Keratinocyte (primary cell): ENCODE data around the gene CCDC148. TPM values are rescaled to one million over a fixed set of nuclear protein-coding genes. Genes with fewer than 3 reads are reported as not detected.

Experiments
- DNase-seq: peaks from one replicate; pipeline ENCODE4 v3.0.0-alpha.2; 2011; ENCODE audit warnings: low read depth, missing footprints, low spot score
- FAIRE-seq: peaks from 2 replicates; lab custom pipeline; 2011; peaks lifted over from hg19 to GRCh38; lab: Jason Lieb, UNC
- H2AFZ ChIP-seq: 2 replicates; pipeline ENCODE4 v1.6.0; 2012; ENCODE audit warnings: low read length, control low read depth, inconsistent platforms; ENCODE audit not compliant: control insufficient read depth
- H3K27ac ChIP-seq: 2 replicates; pipeline ENCODE4 v1.5.1; 2011; ENCODE audit warnings: low read length; ENCODE audit not compliant: control insufficient read depth, insufficient read depth
- H3K27me3 ChIP-seq: 3 replicates; pipeline ENCODE4 v1.6.0; 2011; ENCODE audit warnings: low read length; ENCODE audit not compliant: control insufficient read depth, insufficient read depth; ENCODE audit errors: extremely low read depth
- H3K36me3 ChIP-seq, 2 experiments: 2 replicates in 1 of 2; 3 replicates in 1 of 2; pipeline ENCODE4 v1.5.1; 2011; ENCODE audit warnings: low read length in 2 of 2, mild to moderate bottlenecking in 1 of 2; ENCODE audit not compliant: control insufficient read depth in 2 of 2, insufficient read depth in 2 of 2; ENCODE audit errors: extremely low read depth in 1 of 2
- H3K4me1 ChIP-seq: 3 replicates; pipeline ENCODE4 v1.5.1; 2011; ENCODE audit warnings: low read length; ENCODE audit not compliant: control insufficient read depth, insufficient read depth; ENCODE audit errors: extremely low read depth
- H3K4me2 ChIP-seq: 3 replicates; pipeline ENCODE4 v1.6.0; 2011; ENCODE audit warnings: low read depth, low read length; ENCODE audit not compliant: control insufficient read depth, insufficient read depth; ENCODE audit errors: extremely low read depth
- H3K4me3 ChIP-seq, 3 experiments: fragments of 200-600 bp in 1 of 3; sonication (generic) in 1 of 3; 2 replicates in 2 of 3; 3 replicates in 1 of 3; pipeline ENCODE4 v1.5.1; 2011 to 2016; ENCODE audit warnings: low read length in 3 of 3, mild to moderate bottlenecking in 3 of 3, control low read depth in 2 of 3, inconsistent platforms in 1 of 3, low read depth in 1 of 3, mixed read lengths in 1 of 3, mixed run types in 1 of 3, moderate library complexity in 1 of 3; ENCODE audit not compliant: control insufficient read depth in 2 of 3, insufficient read depth in 2 of 3; ENCODE audit errors: extremely low read depth in 1 of 3
- H3K79me2 ChIP-seq: 2 replicates; pipeline ENCODE4 v1.6.0; 2012; ENCODE audit warnings: low read length; ENCODE audit not compliant: control insufficient read depth, insufficient read depth
- H3K9ac ChIP-seq: 3 replicates; pipeline ENCODE4 v1.6.0; 2011; ENCODE audit warnings: low read length; ENCODE audit not compliant: control insufficient read depth, insufficient read depth; ENCODE audit errors: extremely low read depth
- H3K9me1 ChIP-seq: 3 replicates; pipeline ENCODE4 v1.6.0; 2011; ENCODE audit warnings: low read length; ENCODE audit not compliant: control insufficient read depth, insufficient read depth; ENCODE audit errors: extremely low read depth
- H3K9me3 ChIP-seq: 2 replicates; pipeline ENCODE4 v1.5.1; 2012; ENCODE audit warnings: low read depth, low read length; ENCODE audit not compliant: control insufficient read depth
- H4K20me1 ChIP-seq: 3 replicates; pipeline ENCODE4 v1.6.0; 2011; ENCODE audit warnings: low read length; ENCODE audit not compliant: control insufficient read depth, insufficient read depth; ENCODE audit errors: extremely low read depth
- EZH2 ChIP-seq: IDR thresholded peaks from one replicate; pipeline ENCODE4 v1.6.1; 2012; ENCODE audit warnings: inconsistent platforms, mild to moderate bottlenecking, low read length, moderate library complexity
- dilution Hi-C: fragments of 300-500 bp; cut with MboI; formaldehyde crosslinking; loops from one replicate; pipeline ENCODE4 v1.7.0; 2020; ENCODE audit warnings: low sequenced_read_pairs; ENCODE audit not compliant: extremely low pct_ligation_motif_present
- polyA plus RNA-seq, 5 experiments: library from polyadenylated mRNA; depleted of rRNA in 3 of 5; stranded (reverse) in 3 of 5; stranded (forward) in 1 of 5; unstranded in 1 of 5; fragments of >200 nt; gene quantifications; 1 replicate in 1 of 5; 2 replicates in 3 of 5; 3 replicates in 1 of 5; pipeline versions ENCODE4 v1.2.1 to v1.2.3, GENCODE V29; 2011 to 2012; ENCODE audit warnings: missing spikeins in 2 of 5, low read depth in 1 of 5, low replicate concordance in 1 of 5
- TF ChIP-seq, protein P1 (sequence below), 3 experiments: IDR thresholded peaks in 1 of 3; conservative IDR thresholded peaks in 1 of 3; optimal IDR thresholded peaks in 1 of 3; 2 replicates in 2 of 3; 3 replicates in 1 of 3; pipeline versions ENCODE3 to v1.5.1; 2011; ENCODE audit warnings: low read length in 3 of 3, mild to moderate bottlenecking in 3 of 3, moderate library complexity in 2 of 3, control low read depth in 1 of 3, inconsistent platforms in 1 of 3; ENCODE audit not compliant: insufficient read depth in 2 of 3; ENCODE audit errors: extremely low read depth in 1 of 3

Gene CCDC148
- polyA plus RNA-seq, 1 donor (not counting 4 experiments of a cell fraction or from before 2014, with no cell fraction given): 0.39 TPM

DNA sequence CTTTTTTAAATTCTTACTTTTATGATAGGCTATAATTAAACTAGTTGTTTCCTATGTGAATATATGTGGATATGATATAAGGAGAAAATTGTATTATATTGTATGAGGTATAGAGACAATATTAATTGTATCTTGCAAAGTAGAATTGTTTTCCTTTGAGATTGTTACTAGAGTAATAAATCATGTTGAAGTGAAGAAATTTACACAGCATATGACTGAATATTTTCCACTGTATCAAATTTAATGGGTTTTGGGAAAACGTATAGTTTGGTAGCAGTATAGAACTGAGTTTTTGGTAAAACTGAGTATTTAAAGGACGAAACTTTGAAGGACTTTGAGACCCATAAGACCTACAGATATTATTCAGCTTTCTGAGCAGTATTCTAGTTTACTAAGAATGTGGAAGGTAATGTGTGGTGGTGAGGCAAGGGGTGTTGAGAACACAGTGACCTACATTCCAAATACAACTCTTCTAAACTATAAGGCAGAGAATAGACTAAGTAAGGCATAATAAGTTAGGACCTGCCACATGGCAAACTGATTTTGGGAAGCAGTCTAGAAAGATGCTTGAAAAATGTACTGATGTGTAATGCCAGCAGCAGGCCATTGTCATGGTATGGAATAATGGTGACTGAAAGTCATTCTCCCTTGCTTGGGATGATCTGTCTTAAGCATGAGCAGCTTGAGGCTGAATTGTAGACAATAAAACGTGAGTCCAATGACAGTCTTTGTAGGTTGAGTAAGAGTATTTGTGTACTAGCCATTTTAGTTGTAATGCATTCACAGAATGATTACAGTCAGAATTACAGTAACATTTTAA is 29.8 kb upstream of the CCDC148 start:
- H3K9me1 ChIP-seq: peaks cover 4% of the 10 kb centered on the region
- dilution Hi-C loops: no loop called here
- H3K9me3 ChIP-seq: no peaks in the 10 kb centered on the region
- peaks cover 24% of the 10 kb centered on the region for H3K4me1 ChIP-seq
- H3K36me3 ChIP-seq: no peaks in the 10 kb centered on the region
- no peak for FAIRE-seq
- peak overlapping the region; percentile 42 for H3K27ac ChIP-seq
- H3K9ac ChIP-seq: no peak overlapping the region
- peaks cover 85% of the 10 kb centered on the region for H3K79me2 ChIP-seq
- H2AFZ ChIP-seq: no peak overlapping the region
- DNase-seq: no peak
- no peak overlapping the region for H3K4me3 ChIP-seq
- TF ChIP-seq, protein P1, sequence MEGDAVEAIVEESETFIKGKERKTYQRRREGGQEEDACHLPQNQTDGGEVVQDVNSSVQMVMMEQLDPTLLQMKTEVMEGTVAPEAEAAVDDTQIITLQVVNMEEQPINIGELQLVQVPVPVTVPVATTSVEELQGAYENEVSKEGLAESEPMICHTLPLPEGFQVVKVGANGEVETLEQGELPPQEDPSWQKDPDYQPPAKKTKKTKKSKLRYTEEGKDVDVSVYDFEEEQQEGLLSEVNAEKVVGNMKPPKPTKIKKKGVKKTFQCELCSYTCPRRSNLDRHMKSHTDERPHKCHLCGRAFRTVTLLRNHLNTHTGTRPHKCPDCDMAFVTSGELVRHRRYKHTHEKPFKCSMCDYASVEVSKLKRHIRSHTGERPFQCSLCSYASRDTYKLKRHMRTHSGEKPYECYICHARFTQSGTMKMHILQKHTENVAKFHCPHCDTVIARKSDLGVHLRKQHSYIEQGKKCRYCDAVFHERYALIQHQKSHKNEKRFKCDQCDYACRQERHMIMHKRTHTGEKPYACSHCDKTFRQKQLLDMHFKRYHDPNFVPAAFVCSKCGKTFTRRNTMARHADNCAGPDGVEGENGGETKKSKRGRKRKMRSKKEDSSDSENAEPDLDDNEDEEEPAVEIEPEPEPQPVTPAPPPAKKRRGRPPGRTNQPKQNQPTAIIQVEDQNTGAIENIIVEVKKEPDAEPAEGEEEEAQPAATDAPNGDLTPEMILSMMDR (optimal IDR thresholded peaks at IDR 0.05 in 1 of 3, IDR thresholded peaks at IDR 0.05 in 1 of 3, conservative IDR thresholded peaks at IDR 0.05 in 1 of 3; ENCODE audit: extremely low read depth in 1 of 3, insufficient read depth in 2 of 3, low read length in 3 of 3): no peak
- no peak for TF ChIP-seq EZH2
- no peaks in the 10 kb centered on the region for H4K20me1 ChIP-seq
- no peaks in the 10 kb centered on the region for H3K27me3 ChIP-seq
- H3K4me2 ChIP-seq: peak overlapping the region; percentile 42

DNA sequence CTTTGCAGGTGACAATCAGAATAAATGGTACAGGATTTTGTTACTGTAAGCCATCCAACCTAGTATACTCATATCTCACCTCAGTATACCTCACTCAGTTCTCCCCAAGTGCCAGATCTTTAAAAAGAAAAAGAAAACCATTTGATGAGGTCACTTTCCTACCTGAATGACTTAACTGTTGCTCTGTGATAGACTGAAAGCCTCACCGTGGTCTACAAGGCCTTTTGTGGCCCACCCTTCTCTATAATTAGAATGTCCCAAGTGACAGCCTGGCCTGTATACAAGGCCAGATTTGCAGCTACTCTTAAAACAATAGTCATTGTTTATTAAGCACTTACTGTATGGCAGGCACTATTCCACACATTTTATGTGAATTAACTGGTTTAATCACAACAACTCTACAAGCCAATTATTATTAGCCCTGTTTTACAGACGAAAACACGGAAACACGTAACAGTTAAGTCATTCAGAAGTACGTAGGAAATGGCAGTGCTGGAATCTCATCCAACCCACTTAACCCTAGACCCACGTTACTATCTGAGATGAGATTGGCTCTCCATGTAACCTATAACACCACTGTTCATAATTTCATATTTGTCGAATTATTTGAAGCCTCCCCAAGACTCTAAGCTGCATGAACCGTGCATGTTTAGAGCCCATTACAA is 28.5 kb upstream of the CCDC148 start:
- H3K9ac ChIP-seq: no peak overlapping the region
- FAIRE-seq (peak; percentile 36), DNase-seq (no peak)

More for the DNA sequence above, 28.5 kb upstream of the CCDC148 start:
- no peaks in the 10 kb centered on the region for H3K9me3 ChIP-seq
- H3K79me2 ChIP-seq: peaks cover 76% of the 10 kb centered on the region
- no peaks in the 10 kb centered on the region for H4K20me1 ChIP-seq
- peaks cover 4% of the 10 kb centered on the region for H3K9me1 ChIP-seq
- dilution Hi-C loops: no loop called here
- H2AFZ ChIP-seq: no peak overlapping the region
- peaks cover 24% of the 10 kb centered on the region for H3K4me1 ChIP-seq
- H3K27me3 ChIP-seq: no peaks in the 10 kb centered on the region
- H3K4me2 ChIP-seq: no peak overlapping the region
- no peak overlapping the region for H3K4me3 ChIP-seq
- TF ChIP-seq, protein P1 (optimal IDR thresholded peaks at IDR 0.05 in 1 of 3, IDR thresholded peaks at IDR 0.05 in 1 of 3, conservative IDR thresholded peaks at IDR 0.05 in 1 of 3; ENCODE audit: extremely low read depth in 1 of 3, insufficient read depth in 2 of 3, low read length in 3 of 3): no peak
- TF ChIP-seq EZH2: no peak
- no peak overlapping the region for H3K27ac ChIP-seq
- H3K36me3 ChIP-seq: no peaks in the 10 kb centered on the region
